ENCODE results near the gene SEMA3F.

SEMA3F gene

GRCh38 chr3:50147016-50147415 lies 8.1 kb upstream of the SEMA3F start:
- no peak for TF ChIP-seq CTCF (IDR thresholded peaks at IDR 0.05; ENCODE audit: borderline replicate concordance, control extremely low read depth, extremely low read depth, insufficient read depth, missing control alignments)
- no peak for DNase-seq (ENCODE audit: low spot score)
- in situ Hi-C loops (cut with MboI; ENCODE audit: low sequenced_read_pairs, unreplicated experiment) = no loop called here

- DNase-seq (ENCODE audit: low spot score) = no peak
- TF ChIP-seq CTCF (IDR thresholded peaks at IDR 0.05; ENCODE audit: borderline replicate concordance, control extremely low read depth, extremely low read depth, insufficient read depth, missing control alignments) = no peak
- in situ Hi-C loops (cut with MboI; ENCODE audit: low sequenced_read_pairs, unreplicated experiment) = no loop called here
Measured at GRCh38 chr3:50147447-50147846, 7.7 kb upstream of the SEMA3F start.

- in situ Hi-C loops (cut with MboI; ENCODE audit: low sequenced_read_pairs, unreplicated experiment) = no loop called here
- no peak for DNase-seq (ENCODE audit: low spot score)
Measured at GRCh38 chr3:50147861-50148260, 7.3 kb upstream of the SEMA3F start.

GRCh38 chr3:50150404-50150750 lies 4.7 kb upstream of the SEMA3F start:
- TF ChIP-seq CTCF (IDR thresholded peaks at IDR 0.05; ENCODE audit: borderline replicate concordance, control extremely low read depth, extremely low read depth, insufficient read depth, missing control alignments) = no peak
- in situ Hi-C loops (cut with MboI; ENCODE audit: low sequenced_read_pairs, unreplicated experiment) = no loop called here

More at GRCh38 chr3:50147861-50148260, 7.3 kb upstream of the SEMA3F start:
- TF ChIP-seq CTCF (IDR thresholded peaks at IDR 0.05; ENCODE audit: borderline replicate concordance, control extremely low read depth, extremely low read depth, insufficient read depth, missing control alignments) = no peak

GRCh38 chr3:50150863-50151686 lies 4.0 kb upstream of the SEMA3F start:
- DNase-seq (ENCODE audit: low spot score) = no peak
- in situ Hi-C loops (cut with MboI; ENCODE audit: low sequenced_read_pairs, unreplicated experiment) = no loop called here
- TF ChIP-seq CTCF (IDR thresholded peaks at IDR 0.05; ENCODE audit: borderline replicate concordance, control extremely low read depth, extremely low read depth, insufficient read depth, missing control alignments) = no peak

More at GRCh38 chr3:50150404-50150750, 4.7 kb upstream of the SEMA3F start:
- DNase-seq (ENCODE audit: low spot score) = no peak

- no peak for TF ChIP-seq CTCF (IDR thresholded peaks at IDR 0.05; ENCODE audit: borderline replicate concordance, control extremely low read depth, extremely low read depth, insufficient read depth, missing control alignments)
- in situ Hi-C loops (cut with MboI; ENCODE audit: low sequenced_read_pairs, unreplicated experiment) = no loop called here
- no peak for DNase-seq (ENCODE audit: low spot score)
Measured at GRCh38 chr3:50151728-50152127, 3.4 kb upstream of the SEMA3F start.

Data from GM13976 (cell line).